Measurements from ENCODE around the gene RAPH1.
"Not testable (repeated sequence)": the region's sequence is repeated elsewhere in the genome, so short reads cannot be mapped to it uniquely, and the experiment has no call there.

The RAPH1 gene

DNA sequence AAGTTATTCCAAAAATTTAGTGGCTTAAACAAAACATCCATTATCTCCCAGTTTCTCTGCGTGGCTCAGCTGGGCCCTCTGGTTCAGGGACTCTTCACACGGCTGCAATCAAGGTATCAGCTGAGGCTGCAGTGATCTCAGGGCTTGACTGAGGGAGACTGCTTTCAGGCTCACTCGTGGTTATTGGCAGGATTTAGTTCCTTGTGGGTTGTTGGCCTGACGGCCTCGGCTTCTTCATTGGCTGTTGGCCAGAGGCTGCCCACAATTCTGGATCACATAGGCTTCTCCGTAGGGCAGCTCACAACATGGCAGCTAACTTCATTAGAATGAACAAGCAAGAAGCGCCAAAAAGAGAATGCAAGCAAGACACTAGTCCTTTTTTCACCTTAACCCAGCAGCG lies 116.8 kb downstream of the RAPH1 start:
- no peak for DNase-seq

DNA sequence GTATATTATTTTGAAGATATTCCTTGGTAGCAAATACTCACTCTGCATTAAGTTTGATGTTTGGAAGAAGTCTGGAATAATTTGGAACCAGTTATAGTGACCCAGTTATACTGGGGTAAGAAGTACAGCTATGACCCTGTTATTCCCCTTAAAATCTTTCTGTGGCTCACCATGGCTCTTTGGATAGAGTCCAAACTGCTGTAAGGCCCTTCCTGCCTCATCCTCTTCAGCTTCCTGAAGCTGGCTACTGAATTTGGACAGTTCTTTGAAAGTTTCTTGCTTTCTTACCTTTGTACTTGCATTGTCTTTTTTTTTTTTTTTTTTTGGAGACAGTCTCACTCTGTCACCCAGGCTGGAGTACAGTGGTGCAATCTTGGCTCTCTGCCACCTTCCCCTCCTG lies 121.3 kb downstream of the RAPH1 start:
- DNase-seq = no peak

- no peak for DNase-seq
These were observed 122.4 kb downstream of the RAPH1 start for GRCh38 chr2:203412546-203413331.

GRCh38 chr2:203407496-203407895 lies 127.6 kb downstream of the RAPH1 start:
- no peak for DNase-seq

GRCh38 chr2:203404996-203405395 lies 130.1 kb downstream of the RAPH1 start:
- DNase-seq = no peak

DNA sequence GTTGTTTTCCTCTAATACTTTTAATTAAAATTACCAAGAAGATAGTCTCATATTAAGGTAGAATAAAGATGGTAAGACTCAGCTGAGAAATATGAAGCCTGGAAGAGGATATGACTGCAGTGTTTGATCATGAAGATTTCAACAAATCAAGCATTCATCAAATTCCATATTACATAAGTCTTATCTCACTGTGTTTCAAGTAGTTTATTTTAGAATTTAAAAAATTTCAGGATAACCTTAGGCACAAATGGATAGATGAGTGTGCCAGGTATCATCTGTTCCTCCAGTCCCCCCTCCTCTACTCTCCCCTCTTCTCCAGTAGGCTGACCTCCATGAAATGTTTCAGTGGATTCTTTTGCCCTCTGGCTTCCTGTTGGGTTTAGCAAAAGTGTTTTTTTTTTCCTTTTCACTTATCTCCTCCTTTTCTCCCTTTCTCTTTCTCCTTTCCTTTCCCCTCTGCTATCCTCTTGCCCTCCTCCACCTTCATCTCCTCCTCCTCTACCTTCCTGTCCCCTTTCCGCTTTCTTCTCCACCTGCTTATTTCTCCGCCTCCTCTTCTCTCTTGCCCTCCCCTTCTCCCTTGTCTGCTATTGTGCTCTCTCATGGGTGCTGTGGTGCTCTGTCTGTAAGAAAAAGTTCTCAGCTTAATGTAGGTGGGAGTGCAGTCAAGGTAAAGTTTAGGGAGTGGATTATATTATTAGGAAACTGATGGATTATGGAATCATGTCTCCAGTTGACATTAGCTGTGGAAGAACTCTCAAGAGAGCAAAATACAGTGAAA lies 134.1 kb downstream of the RAPH1 start:
- no peak for DNase-seq

- no peak for DNase-seq
These were observed 136.1 kb downstream of the RAPH1 start for GRCh38 chr2:203399031-203399430.

DNA sequence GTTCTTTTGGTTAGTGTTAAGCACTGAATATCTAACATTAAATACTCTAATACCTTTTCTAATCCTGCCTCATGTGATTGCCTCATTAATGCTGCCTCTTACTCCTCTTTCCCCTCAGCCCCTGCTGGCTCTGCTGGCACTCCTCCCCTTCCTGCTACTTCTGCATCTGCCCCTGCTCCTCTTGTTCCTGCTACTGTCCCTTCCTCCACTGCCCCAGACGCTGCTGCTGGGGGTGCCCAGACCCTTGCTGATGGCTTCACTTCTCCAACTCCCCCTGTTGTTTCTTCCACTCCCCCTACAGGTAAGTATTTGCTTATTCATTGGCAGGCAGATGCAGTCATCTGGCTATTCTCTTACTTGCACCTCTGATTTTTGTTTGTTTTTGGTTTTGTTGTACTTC lies 138.4 kb downstream of the RAPH1 start:
- DNase-seq = no peak

GRCh38 chr2:203395858-203396257 lies 139.2 kb downstream of the RAPH1 start:
- no peak for DNase-seq

DNA sequence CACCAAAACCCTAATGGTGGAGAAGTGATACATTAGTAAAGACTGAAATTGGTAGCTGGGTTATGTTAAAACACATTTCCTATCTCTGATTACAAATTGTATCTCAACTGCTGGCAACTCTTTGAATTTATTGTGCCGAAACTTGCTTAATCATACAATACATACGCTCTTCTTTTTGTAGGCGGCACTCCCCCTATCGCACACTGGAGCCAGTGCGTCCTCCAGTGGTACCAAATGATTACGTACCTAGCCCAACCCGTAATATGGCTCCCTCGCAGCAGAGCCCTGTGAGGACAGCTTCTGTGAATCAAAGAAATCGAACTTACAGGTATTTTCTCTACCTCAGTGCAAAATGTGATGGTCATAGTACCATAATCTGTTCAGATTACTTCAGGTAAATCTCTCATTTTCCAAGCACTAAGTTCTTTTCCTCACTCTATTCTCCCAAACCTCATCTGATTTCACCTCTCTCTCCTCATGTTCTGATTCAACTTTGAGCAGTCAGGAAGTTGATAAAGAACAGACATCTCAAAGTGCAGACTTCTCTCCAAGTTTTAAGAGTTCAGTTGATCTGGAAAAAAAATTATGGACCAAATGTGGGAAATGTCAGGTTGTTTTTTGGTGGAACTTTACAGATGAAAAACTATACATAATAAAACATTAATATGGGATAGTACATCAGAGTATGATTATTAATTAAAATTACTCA lies 140.4 kb downstream of the RAPH1 start:
- DNase-seq = no peak

DNA sequence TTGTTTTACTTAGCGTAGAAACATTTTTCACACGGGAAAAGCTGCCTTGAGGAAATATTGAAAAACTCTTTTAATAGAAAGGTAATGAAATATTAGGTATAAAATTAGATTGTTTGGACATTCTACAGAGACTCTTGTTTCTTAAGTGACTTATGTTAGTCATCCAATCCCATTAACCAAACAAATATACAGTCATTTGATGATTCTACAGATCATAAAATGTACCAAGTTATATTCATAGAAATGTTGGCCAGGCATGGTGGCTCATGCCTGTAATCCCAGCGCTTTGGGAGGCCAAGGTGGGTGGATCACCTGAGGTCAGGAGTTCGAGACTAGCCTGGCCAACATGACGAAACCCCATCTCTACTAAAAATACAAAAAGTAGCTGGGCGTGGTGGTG lies 146.9 kb downstream of the RAPH1 start:
- DNase-seq = not testable (repeated sequence)

DNA sequence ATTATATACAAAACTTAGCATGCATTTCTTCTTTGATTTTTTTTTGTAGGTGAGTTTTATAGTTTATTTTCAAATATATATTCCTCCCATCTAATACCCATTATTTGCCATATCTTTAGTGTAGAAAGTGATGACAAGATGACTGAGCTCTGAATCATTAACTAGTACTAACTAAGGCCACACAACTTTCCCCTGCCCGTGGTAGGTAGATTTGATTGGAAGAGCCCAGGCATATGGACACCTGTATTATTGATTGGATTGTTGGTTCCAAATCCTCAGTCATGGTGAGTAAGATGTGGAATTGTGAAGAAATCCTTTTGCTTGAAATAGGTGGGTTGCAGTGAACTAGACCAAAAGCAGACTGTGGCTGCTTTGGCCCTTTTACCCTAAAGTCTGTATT lies 152.1 kb downstream of the RAPH1 start:
- DNase-seq = no peak

DNA sequence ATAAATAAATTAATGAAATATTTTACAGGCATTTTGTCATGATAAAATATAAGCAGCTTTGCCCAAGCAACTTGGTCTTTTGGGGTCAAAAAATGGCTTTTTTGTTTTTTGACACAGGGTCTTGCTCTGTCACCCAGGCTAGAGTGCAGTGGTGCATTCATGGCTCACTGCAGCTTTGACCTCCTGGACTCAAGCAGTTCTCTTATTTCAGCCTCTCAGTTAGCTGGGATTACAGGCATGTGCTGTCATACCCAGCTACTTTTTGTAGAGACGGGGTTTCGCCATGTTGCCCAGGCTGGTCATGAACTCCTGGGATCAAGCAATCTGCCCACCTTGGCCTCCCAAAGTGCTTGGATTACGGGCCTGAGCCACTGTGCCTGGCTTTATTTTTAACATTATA lies 155.9 kb downstream of the RAPH1 start:
- DNase-seq = no peak

DNA sequence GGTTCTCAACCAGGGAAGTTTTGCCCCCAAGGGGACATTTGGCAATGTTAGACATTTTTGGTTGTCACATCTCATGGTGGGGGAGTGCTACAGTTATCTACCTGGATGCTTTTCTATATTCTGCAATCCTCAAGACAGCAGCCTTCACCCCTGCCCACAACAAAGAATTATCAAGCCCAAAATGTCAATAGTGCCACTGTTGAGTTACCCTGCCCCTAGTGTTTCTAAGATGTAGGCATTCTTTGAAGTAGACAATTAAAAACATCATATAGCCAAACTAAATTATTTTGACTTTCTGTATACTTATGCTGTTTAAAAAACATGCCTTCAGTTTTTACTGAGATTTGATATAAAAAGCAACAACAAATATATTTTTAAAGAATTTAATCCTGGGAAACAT lies 158.9 kb downstream of the RAPH1 start:
- no peak for DNase-seq

DNA sequence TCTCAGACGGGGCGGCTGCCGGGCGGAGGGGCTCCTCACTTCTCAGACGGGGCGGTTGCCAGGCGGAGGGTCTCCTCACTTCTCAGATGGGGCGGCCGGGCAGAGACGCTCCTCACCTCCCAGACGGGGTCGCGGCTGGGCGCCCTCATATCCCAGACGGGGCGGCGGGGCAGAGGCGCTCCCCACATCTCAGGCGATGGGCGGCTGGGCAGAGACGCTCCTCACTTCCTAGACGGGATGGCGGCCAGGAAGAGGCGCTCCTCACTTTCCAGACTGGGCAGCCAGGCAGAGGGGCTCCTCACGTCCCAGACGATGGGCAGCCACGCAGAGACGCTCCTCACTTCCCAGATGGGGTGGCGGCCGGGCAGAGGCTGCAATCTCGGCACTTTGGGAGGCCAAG lies 162.4 kb downstream of the RAPH1 start:
- not testable (repeated sequence) for DNase-seq

- no peak for DNase-seq
These were observed 168.2 kb downstream of the RAPH1 start for GRCh38 chr2:203366639-203367466.

- DNase-seq = no peak
These were observed 173.2 kb downstream of the RAPH1 start for GRCh38 chr2:203361922-203362321.

DNA sequence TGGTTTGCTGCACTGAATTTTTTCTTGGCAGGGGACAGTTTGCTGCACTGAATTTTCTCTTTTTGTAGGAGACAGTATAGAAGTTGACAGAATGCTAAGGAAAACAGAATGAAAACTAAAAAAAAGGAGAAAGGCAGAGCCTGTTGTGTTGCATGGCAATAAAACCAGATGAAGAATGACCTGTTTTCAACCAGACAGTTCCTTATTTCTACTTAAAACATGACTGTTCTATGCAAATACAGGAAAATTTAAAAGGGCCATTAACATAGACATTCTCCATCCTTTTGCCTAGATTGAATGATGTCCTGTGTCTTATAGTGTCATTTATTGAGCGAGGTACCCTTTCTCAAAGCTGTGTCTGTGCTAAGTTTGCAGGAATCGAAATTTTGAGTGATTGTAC lies 173.6 kb downstream of the RAPH1 start:
- no peak for DNase-seq

DNA sequence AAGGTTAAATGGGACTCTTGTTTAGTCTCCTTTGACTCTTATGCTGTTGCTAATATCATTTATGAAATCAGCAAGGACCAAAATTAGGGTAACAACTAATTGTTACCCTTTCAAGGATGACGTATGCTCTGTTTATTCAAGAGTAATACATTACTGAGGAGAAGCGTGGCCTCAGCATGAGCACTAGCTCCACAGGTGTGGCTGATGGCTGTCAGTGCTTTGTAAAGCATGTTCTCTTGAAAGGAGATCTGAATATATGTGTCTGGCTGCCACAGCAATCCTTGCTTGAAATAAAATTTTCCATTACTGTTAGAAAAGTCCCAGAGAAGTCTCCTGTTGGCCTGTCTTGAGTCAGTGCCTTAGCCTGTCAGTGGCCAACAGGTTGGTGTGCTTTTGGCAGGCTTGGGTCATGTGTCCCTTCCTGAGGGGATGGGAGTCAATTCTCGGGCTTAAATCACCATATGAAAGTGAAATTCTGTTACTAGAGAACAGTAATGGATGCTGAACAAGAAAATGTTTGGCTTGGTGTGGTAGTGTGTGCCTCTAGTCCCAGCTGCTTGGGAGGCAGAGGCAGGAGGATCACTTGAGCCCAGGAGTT lies 174.2 kb downstream of the RAPH1 start:
- DNase-seq = no peak

DNA sequence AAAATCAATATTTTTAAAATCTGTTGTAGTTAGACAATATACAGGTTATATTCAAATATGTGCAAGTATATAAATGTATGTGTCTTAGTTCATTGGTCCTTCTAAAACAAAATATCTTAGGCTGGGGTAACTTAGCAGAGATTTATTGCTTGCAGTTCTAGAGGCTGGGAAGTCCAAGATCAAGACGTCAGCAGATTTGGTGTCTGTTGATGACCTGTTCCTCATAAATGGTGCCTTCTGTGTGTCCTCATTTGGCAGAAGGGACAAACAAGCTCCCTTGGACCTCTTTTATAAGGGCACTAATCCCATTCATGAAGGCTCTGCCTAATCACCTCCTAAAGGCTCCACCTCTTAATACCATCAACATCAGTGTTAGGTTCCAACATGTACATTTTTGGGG lies 175.7 kb downstream of the RAPH1 start:
- DNase-seq = no peak

- DNase-seq = no peak
These were observed 180.1 kb downstream of the RAPH1 start for GRCh38 chr2:203354966-203355365.

- no peak for DNase-seq
These were observed 182.4 kb downstream of the RAPH1 start for GRCh38 chr2:203352604-203353255.
